ENCODE measurements around the gene DNAH2.
A peak's percentile ranks its signal among the peaks of the same experiment; 100 is the strongest.

Gene DNAH2

GRCh38 chr17:7841396-7841914, 123.9 kb downstream of the DNAH2 start (continued):
- TF ChIP-seq ZIC2 (tag by site-specific recombination; IDR thresholded peaks at IDR 0.05) (no peak), MEIS1 (CRISPR knock-in tag; IDR thresholded peaks at IDR 0.05; ENCODE audit: borderline replicate concordance) (no peak), ZNF624 (tag by site-specific recombination; IDR thresholded peaks at IDR 0.05) (no peak), ZNF433 (tag by site-specific recombination; IDR thresholded peaks at IDR 0.05; ENCODE audit: low read depth) (no peak), SETDB1 (IDR thresholded peaks at IDR 0.05; ENCODE audit: insufficient read length, low read length) (no peak), ZSCAN18 (tag by site-specific recombination; IDR thresholded peaks at IDR 0.05) (no peak), ZNF560 (tag by site-specific recombination; IDR thresholded peaks at IDR 0.05; ENCODE audit: borderline replicate concordance) (no peak), ZFP69B (tag by site-specific recombination; IDR thresholded peaks at IDR 0.05) (peak; percentile 80), FEZF1 (tag by site-specific recombination; IDR thresholded peaks at IDR 0.05) (no peak), ZNF132 (tag by site-specific recombination; IDR thresholded peaks at IDR 0.05; ENCODE audit: borderline replicate concordance) (no peak), ZNF223 (tag by site-specific recombination; IDR thresholded peaks at IDR 0.05) (no peak; the same call in 1 of the 2 replicates), ZNF701 (tag by site-specific recombination; IDR thresholded peaks at IDR 0.05) (no peak), ZNF292 (tag by site-specific recombination; IDR thresholded peaks at IDR 0.05; ENCODE audit: borderline replicate concordance, low read depth) (no peak), ZSCAN23 (tag by site-specific recombination; IDR thresholded peaks at IDR 0.05) (0 out of 2 replicates have a peak, but pooled peaks have one; percentile 8), ZFHX2 (tag by site-specific recombination; conservative IDR thresholded peaks at IDR 0.05) (no peak), BCL11A (tag by site-specific recombination; IDR thresholded peaks at IDR 0.05; ENCODE audit: low read depth) (no peak), KLF17 (tag by site-specific recombination; IDR thresholded peaks at IDR 0.05) (no peak; the same call in none of the 2 replicates), ZNF660 (tag by site-specific recombination; IDR thresholded peaks at IDR 0.05) (no peak), ZNF335 (tag by site-specific recombination; conservative IDR thresholded peaks at IDR 0.05) (peak; percentile 80), ZNF555 (tag by site-specific recombination; conservative IDR thresholded peaks at IDR 0.05) (no peak), PBX3 (CRISPR knock-in tag; IDR thresholded peaks at IDR 0.05) (no peak), ZNF174 (tag by site-specific recombination; IDR thresholded peaks at IDR 0.05) (no peak), TSHZ1 (tag by site-specific recombination; IDR thresholded peaks at IDR 0.05; ENCODE audit: borderline replicate concordance) (no peak; the same call in 1 of the 2 replicates), ZNF354C (tag by site-specific recombination; IDR thresholded peaks at IDR 0.05; ENCODE audit: borderline replicate concordance, low read depth) (no peak), KLF8 (tag by site-specific recombination; IDR thresholded peaks at IDR 0.05) (peak; percentile 44; the same call in 1 of the 2 replicates), ZBTB48 (tag by site-specific recombination; IDR thresholded peaks at IDR 0.05) (0 out of 2 replicates have a peak, but pooled peaks have one; percentile 35), ZNF311 (tag by site-specific recombination; IDR thresholded peaks at IDR 0.05; ENCODE audit: borderline replicate concordance) (no peak), ZNF664 (tag by site-specific recombination; IDR thresholded peaks at IDR 0.05) (no peak), ZNF398 (tag by site-specific recombination; IDR thresholded peaks at IDR 0.05) (peak; percentile 92), ZNF366 (tag by site-specific recombination; conservative IDR thresholded peaks at IDR 0.05) (peak; percentile 85), TRIM28 (IDR thresholded peaks at IDR 0.05; ENCODE audit: borderline replicate concordance, low read length) (peak; percentile 38; the same call in 1 of the 2 replicates), ZNF626 (tag by site-specific recombination; IDR thresholded peaks at IDR 0.05) (no peak), ZNF571 (tag by site-specific recombination; IDR thresholded peaks at IDR 0.05) (no peak)

Data from HEK293 (cell line).